ENCODE measurements around the gene ALPI. TPM values are rescaled to one million over a fixed set of nuclear protein-coding genes. Genes with fewer than 3 reads are reported as not detected.

Gene ALPI
- total RNA-seq, 2 experiments from 2014 or later, result not detected

DNA sequence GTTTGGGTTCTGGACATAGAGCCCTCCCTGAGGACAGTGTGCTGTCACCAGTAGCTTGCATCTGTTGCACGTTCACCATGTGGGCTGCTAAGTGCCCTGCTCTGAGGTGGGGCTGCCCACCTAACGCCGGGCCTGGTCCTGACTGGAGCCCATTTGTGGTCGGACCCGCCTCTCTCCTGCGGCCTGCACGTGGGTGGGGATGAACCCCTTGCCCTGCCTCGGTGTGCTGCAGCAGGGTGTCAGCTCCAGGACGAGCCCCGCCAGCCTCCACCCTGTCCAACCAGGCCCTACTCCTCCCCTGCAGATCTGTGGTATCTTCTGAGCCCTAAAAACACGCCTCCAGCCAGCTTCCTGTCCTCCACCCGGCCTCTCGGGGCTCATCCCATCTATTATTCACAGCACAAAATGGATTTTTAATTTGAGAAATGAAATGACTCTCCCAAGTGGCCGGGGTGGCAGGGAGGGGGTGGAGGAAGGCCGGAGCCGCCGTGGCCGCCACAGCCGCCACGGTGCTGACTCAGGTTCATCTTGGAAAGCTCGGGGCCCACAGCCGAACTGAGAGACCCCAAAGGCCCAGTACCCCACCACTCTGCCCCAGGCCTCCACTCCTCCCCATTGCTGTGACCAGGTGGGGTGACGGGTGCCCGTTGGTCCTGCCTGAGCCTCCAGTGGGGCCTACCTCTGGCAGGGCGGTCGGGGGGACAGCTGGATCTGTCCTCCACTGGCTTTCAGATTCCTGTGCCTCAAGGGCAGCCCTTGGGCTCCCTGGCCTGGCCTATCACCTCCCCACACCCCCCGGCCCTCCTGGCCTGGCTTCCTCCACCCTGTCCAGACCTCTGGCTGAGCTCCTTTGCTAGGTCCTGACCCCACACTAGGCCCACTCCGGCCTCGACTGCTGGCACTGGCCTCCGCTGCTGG lies 34.5 kb downstream of the ALPI start:
- no peak overlapping the region for H3K4me3 Mint-ChIP-seq
- DNase-seq, result no peak
- no peaks in the 10 kb centered on the region for H3K36me3 Mint-ChIP-seq (ENCODE audit: low read depth)
- H3K4me1 Mint-ChIP-seq, result peaks cover 3% of the 10 kb centered on the region
- ChIA-PET POLR2A (no interaction called here), CTCF (interaction anchor here (1.4 kb wide), 1 partner anchor 8 kb away, joined by 3 read pairs; no protein-coding TSS in a partner anchor)
- H3K27ac Mint-ChIP-seq, result no peak overlapping the region
- H3K27me3 Mint-ChIP-seq, result peaks cover 23% of the 10 kb centered on the region
- no peaks in the 10 kb centered on the region for H3K9me3 Mint-ChIP-seq

DNA sequence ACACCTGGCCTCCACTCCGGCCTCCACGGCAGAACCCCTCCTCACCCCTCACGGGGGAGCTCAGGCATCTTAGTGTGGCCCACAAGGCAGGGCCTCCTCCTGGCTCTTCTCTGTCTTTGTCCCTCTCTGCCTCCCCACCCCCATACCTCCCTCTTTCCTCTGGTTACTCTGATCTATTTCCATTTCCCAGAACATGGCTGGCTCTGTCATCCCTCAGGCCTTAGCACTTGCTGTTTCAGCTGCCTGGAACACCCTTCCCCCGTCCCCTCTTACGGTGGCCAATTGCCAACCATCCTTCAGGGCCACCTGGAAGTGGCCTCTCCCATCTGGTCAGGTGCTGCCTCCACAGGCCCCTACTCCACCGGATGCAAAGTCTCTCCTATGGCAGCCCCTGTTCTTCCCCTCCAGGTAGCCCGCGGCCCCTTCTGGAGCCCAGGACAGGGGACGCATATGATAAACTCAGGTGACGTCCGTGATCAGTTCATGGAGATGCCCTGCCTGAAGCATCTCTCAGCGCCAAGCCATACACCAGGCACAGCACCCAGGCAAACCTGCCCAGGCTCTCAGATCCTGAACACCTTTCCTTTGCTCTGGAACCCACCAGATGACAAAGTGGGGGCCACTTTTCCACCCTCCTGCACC lies 35.3 kb downstream of the ALPI start:
- POLR2A ChIA-PET, result no interaction called here
- no peak overlapping the region for H3K27ac Mint-ChIP-seq

DNA sequence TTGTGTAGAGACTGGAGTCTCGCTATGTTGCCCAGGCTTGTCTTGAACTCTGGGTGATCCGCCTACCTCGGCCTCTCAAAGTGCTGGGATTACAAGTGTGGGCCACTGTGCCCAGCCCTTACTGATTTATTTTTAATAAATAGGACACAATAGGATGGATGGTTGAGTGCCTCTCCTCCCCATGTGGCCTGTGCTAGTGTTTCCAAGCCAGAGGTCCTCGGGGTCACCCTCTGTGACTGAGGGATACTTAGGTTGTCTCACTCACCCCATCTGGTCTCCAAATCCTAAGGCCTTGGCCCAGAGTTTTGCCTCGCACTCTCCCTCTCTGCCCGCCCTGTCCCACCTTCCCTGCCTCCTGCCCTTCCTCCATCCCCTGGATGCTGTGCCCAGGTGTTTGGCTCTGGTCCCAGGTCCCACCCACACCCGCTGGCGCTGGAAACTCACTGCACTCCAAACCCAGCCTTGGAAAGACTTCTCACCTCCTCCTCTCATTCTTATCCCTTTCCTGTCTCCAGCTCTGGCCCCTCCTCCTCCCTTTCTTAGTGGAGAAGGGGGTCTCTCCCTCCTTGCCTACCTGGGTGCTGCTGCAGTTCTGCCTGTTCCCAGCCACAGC lies 36.4 kb downstream of the ALPI start:
- no peak for DNase-seq
- Mint-ChIP-seq H3K36me3 (ENCODE audit: low read depth) (no peaks in the 10 kb centered on the region), H3K27me3 (peaks cover 18% of the 10 kb centered on the region), H3K27ac (no peak overlapping the region), H3K9me3 (no peaks in the 10 kb centered on the region), H3K4me1 (no peaks in the 10 kb centered on the region), H3K4me3 (no peak overlapping the region)
- CTCF ChIA-PET, result no interaction called here
- POLR2A ChIA-PET, result no interaction called here

More for the DNA sequence above, 35.3 kb downstream of the ALPI start:
- CTCF ChIA-PET, result no interaction called here
- no peak overlapping the region for H3K4me3 Mint-ChIP-seq
- no peaks in the 10 kb centered on the region for H3K9me3 Mint-ChIP-seq
- peaks cover 22% of the 10 kb centered on the region for H3K27me3 Mint-ChIP-seq
- H3K36me3 Mint-ChIP-seq (ENCODE audit: low read depth), result no peaks in the 10 kb centered on the region
- peaks cover 3% of the 10 kb centered on the region for H3K4me1 Mint-ChIP-seq
- DNase-seq, result no peak

DNA sequence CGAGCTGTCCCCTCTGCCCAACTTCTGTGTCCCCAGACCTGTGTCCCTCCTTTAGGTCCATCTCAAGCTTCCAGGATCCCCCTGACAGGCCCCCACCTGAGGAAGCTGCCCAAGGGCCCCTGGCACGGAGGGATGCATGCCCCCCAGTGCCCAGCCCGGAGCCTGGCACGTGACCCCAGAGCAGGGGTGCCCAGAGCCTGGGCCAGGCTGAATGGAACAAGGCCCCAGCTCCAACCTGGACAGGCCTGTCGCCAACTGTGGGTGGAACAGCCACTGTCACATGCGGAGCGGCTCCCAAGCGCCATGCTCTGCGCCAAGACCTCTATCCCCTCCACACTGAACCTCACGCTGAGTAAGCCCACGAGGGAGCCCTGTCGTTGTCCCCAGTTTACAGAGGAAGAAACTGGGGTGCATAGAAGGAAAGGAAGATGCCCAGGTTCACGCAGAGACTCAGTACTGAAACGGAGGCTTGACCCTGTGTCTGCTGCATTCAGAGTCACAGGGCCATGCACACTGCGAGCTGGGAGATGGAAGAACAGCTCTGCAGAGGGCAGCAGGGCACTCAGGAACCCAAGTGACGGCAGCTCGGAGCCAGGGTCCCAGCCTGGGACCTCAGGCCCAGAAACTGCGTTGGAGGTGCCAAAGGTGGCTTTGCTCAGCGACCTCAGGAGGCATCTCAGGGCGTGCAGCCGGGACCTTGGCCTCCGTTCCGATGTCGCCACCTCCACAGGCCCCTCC lies 37.2 kb downstream of the ALPI start:
- H3K36me3 Mint-ChIP-seq (ENCODE audit: low read depth), result no peaks in the 10 kb centered on the region
- no peak overlapping the region for H3K4me3 Mint-ChIP-seq
- peaks cover 15% of the 10 kb centered on the region for H3K27me3 Mint-ChIP-seq
- ChIA-PET CTCF (no interaction called here), POLR2A (no interaction called here)
- no peaks in the 10 kb centered on the region for H3K4me1 Mint-ChIP-seq
- no peak overlapping the region for H3K27ac Mint-ChIP-seq
- H3K9me3 Mint-ChIP-seq, result no peaks in the 10 kb centered on the region
- DNase-seq, result no peak

DNA sequence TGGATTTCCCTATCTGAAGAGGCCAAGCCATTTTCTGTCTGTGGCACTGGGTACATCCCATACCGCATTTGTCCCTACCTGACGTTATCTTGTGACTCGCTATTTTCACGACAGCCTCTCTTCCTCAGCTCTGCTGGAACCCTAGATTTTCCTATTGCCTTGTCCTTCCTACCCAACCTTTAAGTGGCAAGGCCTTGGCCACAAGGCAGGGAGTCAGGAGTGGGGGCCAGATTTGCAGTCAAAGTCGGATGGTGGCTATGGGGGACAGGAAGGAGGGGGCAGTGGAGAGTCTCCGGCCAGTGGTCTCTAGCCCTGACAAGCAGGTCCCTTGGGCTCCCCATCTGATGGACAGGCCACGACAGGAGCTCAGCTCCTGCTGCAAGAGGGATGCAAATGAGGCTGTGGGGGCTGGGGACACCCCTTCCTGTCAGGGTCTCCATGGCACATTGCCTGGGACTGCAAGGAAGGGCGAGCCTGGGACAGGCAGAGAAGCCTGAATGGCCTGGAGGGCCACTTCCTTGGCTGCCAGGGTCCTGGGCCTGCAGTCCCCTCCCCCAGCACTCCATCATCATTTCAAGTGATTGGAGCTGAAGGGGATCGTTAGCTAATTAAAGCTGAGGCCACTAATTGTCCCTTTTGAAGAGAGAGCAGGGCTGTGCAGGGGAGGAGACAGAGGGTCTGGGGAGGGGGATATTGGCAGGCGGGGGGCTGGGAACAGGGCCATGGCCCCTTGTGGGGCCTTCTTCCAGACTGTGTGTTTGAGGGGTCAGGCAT lies 37.9 kb downstream of the ALPI start:
- POLR2A ChIA-PET, result no interaction called here
- CTCF ChIA-PET, result no interaction called here
- Mint-ChIP-seq H3K4me1 (no peaks in the 10 kb centered on the region), H3K9me3 (no peaks in the 10 kb centered on the region), H3K27me3 (peaks cover 11% of the 10 kb centered on the region), H3K4me3 (no peak overlapping the region), H3K36me3 (ENCODE audit: low read depth) (no peaks in the 10 kb centered on the region), H3K27ac (no peak overlapping the region)
- DNase-seq, result no peak

DNA sequence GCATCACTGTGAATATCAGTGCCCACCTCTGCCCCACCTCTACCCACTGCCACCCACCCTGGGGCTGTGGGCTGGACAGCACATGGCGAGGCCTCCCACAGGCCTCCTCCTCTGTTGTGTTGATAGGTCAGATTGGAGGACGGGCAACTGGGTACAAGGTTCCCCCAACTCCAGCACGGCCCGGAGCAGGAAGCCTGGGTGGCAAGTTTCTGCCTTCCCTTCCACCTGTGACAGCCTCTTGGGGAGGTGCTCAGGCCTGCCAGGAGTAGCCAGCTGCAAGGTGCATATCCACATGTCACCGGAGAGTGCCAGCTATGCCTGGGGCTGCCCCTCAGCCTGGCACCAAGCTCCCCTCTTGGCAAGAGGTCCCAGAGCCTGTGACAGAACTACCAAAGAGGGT lies 38.6 kb downstream of the ALPI start:
- Mint-ChIP-seq H3K27ac (no peak overlapping the region), H3K36me3 (ENCODE audit: low read depth) (no peaks in the 10 kb centered on the region), H3K9me3 (no peaks in the 10 kb centered on the region), H3K27me3 (peaks cover 6% of the 10 kb centered on the region), H3K4me1 (no peaks in the 10 kb centered on the region), H3K4me3 (no peak overlapping the region)
- ChIA-PET POLR2A (no interaction called here), CTCF (no interaction called here)
- DNase-seq, result no peak

DNA sequence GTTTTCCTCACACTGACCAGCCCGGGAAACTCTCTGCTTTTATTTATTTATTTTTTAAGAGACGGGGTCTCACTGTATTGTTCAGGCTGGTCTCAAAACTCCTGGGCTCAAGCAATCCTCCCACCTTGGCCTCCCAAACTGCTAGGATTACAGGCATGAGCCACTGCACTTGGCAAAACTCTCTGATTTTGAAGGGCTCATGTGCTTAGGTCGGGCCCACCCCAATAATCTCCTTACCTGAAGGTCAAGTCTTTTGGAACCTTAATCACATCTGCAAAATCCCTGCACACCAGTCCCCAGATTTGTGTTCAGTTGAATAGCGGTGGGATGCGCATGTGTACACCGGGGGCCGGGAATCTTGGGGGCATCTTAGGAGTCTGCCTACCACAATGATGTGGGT lies 39.3 kb downstream of the ALPI start:
- H3K27ac Mint-ChIP-seq, result no peak overlapping the region
- no peaks in the 10 kb centered on the region for H3K4me1 Mint-ChIP-seq
- H3K27me3 Mint-ChIP-seq, result peaks cover 4% of the 10 kb centered on the region
- DNase-seq, result no peak
- ChIA-PET CTCF (no interaction called here), POLR2A (no interaction called here)
- no peaks in the 10 kb centered on the region for H3K36me3 Mint-ChIP-seq (ENCODE audit: low read depth)
- no peaks in the 10 kb centered on the region for H3K9me3 Mint-ChIP-seq
- H3K4me3 Mint-ChIP-seq, result no peak overlapping the region

DNA sequence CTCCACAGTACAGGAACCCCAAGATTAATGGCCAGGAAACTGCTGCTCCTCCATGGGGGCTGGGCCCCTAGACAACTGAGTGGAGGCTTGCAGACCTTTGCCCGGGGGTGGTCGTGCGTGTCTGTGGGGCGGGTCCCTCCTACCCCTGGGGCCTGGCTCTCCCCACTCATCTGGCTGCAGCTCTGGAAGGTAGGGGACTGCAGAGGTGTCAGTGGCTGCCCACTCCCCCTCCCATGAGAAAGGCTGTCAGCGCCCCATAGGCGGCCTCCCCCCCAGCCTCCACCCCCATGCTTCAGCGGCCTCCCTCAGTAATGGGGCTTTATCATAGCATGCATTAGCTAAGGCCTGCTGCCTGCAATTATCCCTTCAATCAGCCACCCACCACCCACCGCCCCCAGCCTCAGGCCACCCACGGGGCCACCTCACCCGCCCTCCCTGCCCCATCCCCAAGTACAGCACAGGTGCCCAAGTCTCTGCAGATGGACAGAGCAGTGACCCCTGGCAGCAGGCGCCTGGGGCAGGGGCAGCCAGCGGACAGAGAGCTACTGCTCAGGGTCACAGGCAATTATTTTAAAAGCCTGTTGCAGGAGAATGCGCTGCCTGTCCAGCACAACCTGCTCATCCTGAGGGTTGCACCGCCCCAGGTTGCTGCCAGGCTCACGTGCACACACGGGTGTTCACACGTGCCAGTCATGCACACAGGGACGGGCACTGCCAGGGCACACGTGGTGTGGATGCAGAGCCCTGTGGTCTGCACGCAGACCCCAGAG lies 40.7 kb downstream of the ALPI start:
- Mint-ChIP-seq H3K4me1 (no peaks in the 10 kb centered on the region), H3K27me3 (peaks cover 12% of the 10 kb centered on the region), H3K9me3 (no peaks in the 10 kb centered on the region), H3K36me3 (ENCODE audit: low read depth) (no peaks in the 10 kb centered on the region), H3K27ac (no peak overlapping the region), H3K4me3 (no peak overlapping the region)
- CTCF ChIA-PET, result no interaction called here
- no peak for DNase-seq
- POLR2A ChIA-PET, result no interaction called here

DNA sequence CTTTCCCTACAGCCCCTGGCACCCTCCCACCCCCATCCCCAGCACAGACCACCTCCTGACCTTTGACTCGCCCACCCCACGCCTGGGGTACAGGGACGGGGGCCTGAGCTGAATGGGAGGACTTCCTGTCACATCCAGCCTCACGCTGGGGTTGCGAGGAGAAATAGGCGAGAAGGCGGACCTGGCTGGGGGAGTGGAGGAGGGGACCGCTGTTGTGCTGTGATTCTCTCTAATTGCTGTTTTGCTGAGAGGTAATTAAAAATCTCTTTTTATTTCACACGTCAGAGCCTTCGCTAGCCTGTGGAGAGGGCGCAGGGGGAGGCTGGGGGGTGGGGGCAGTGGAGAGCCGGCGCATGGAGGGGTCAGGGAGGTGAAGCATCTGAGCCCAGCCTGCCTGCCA lies 41.4 kb downstream of the ALPI start:
- ChIA-PET CTCF (no interaction called here), POLR2A (no interaction called here)
- Mint-ChIP-seq H3K4me1 (no peaks in the 10 kb centered on the region), H3K27me3 (peaks cover 14% of the 10 kb centered on the region), H3K36me3 (ENCODE audit: low read depth) (no peaks in the 10 kb centered on the region), H3K27ac (no peak overlapping the region), H3K4me3 (no peak overlapping the region), H3K9me3 (no peaks in the 10 kb centered on the region)
- no peak for DNase-seq

DNA sequence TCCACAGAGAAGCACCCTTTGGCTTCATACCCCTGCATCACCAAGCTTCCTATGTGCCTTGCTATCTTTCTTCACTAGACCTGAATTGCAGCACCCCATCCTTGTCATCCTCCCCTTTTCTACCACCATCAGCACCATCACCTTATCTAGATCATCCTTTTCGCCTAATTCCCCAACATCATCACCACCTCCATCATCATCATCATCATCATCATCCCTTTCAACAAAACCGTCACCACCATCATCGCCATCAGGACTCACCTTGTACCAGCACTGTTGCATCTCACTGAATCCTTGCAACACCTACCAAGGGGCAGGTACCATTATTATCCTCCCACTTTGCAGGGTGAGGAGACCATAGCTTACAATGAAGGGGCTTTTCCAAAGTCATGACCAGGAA lies 42.5 kb downstream of the ALPI start:
- DNase-seq, result no peak
- H3K36me3 Mint-ChIP-seq (ENCODE audit: low read depth), result no peaks in the 10 kb centered on the region
- peaks cover 20% of the 10 kb centered on the region for H3K27me3 Mint-ChIP-seq
- POLR2A ChIA-PET, result no interaction called here
- CTCF ChIA-PET, result interaction anchor here (1.2 kb wide), 1 partner anchor 9 kb away, joined by 3 read pairs; no protein-coding TSS in a partner anchor
- H3K4me1 Mint-ChIP-seq, result peaks cover 2% of the 10 kb centered on the region
- no peaks in the 10 kb centered on the region for H3K9me3 Mint-ChIP-seq
- no peak overlapping the region for H3K4me3 Mint-ChIP-seq
- no peak overlapping the region for H3K27ac Mint-ChIP-seq

DNA sequence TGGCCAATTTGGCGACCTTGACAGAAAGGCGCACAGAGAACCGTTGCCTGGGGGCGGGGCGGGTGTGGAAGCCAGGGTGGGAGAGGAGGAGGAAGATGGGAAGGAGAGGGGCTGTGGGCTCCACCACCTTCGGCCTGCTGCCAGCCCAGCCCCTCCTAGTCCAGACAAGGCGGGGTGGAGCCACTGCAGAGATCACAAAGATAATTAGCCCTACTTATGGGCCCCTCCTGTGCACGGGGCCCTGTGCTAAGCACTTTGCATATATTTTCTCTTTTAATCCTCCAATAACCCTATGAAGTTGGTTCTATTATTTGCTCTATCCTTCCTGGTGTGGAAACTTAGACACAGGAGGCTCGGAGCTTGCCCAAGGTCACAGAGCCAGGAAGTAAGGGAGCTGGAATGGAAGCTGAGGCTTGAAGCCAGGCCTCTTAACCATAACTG lies 45.4 kb downstream of the ALPI start:
- CTCF ChIA-PET, result no interaction called here
- no peak for DNase-seq
- no peaks in the 10 kb centered on the region for H3K9me3 Mint-ChIP-seq
- H3K27me3 Mint-ChIP-seq, result peaks cover 47% of the 10 kb centered on the region
- H3K27ac Mint-ChIP-seq, result no peak overlapping the region
- H3K36me3 Mint-ChIP-seq (ENCODE audit: low read depth), result no peaks in the 10 kb centered on the region
- peaks cover 2% of the 10 kb centered on the region for H3K4me1 Mint-ChIP-seq
- POLR2A ChIA-PET, result no interaction called here
- no peak overlapping the region for H3K4me3 Mint-ChIP-seq

DNA sequence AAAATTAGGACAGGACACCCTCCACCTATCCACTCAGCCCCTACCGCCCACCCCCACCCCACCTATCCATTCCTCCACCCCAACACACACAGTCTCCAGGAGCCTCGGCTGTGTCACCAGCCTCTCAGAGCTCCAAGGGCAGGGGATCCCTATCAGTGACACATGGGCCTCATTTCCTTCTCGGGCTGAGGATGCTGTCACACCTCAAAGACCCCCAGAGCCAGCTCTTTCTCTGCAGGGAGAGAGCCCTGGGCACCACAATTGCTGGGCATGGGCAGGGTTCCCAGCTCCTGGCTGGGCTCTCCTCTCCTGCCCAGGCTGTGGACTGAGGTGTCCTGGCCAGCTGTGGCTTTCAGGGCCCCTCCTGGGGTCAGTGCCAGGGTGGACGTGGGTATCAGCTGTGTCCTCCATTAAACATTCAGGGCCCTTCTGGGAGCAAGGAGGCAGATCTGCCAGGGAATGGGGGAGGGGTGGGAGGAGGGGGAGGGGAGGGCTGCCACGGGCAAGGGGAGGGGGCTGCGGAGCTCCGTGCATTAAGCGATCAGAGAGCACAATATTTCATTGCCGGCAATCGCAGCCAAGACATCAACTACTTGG lies 45.9 kb downstream of the ALPI start:
- Mint-ChIP-seq H3K4me3 (no peak overlapping the region), H3K27me3 (peaks cover 47% of the 10 kb centered on the region), H3K9me3 (no peaks in the 10 kb centered on the region), H3K4me1 (peaks cover 2% of the 10 kb centered on the region), H3K36me3 (ENCODE audit: low read depth) (no peaks in the 10 kb centered on the region), H3K27ac (no peak overlapping the region)
- ChIA-PET CTCF (no interaction called here), POLR2A (no interaction called here)
- DNase-seq, result no peak
